ENCODE data around the gene IDH1. TPM values are rescaled to one million over a fixed set of nuclear protein-coding genes. Genes with fewer than 3 reads are reported as not detected.

The IDH1 gene
- total RNA-seq, 1 donor from 2014 or later: 149 TPM

DNA sequence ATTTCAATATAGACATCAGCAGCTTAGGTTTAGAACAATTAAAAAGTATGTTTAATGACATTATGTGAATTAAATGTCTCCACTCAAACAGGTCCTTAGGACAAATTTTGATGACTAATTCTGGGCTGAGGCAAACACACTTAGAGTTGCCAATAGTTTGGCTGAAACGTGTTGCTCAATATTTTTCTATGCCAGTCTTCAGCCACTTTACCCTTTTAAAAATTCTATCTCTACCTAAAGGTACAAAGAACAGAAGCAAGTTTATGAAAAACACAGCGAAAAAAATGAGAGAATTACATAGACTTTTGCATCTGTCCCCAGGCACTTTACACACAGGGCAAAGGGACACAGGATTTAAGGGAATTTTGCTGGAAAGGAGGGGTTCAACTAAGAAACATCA is 4.5 kb downstream of the IDH1 start:
- DNase-seq (ENCODE audit: extremely low spot score, unreplicated experiment): no peak
- Mint-ChIP-seq H3K4me3 (no peak overlapping the region), H3K9me3 (no peaks in the 10 kb centered on the region), H3K27ac (no peak overlapping the region), H3K27me3 (no peaks in the 10 kb centered on the region), H3K36me3 (peaks cover 46% of the 10 kb centered on the region), H3K4me1 (ENCODE audit: unreplicated experiment) (peaks cover 16% of the 10 kb centered on the region)
- TF ChIP-seq, protein P1, sequence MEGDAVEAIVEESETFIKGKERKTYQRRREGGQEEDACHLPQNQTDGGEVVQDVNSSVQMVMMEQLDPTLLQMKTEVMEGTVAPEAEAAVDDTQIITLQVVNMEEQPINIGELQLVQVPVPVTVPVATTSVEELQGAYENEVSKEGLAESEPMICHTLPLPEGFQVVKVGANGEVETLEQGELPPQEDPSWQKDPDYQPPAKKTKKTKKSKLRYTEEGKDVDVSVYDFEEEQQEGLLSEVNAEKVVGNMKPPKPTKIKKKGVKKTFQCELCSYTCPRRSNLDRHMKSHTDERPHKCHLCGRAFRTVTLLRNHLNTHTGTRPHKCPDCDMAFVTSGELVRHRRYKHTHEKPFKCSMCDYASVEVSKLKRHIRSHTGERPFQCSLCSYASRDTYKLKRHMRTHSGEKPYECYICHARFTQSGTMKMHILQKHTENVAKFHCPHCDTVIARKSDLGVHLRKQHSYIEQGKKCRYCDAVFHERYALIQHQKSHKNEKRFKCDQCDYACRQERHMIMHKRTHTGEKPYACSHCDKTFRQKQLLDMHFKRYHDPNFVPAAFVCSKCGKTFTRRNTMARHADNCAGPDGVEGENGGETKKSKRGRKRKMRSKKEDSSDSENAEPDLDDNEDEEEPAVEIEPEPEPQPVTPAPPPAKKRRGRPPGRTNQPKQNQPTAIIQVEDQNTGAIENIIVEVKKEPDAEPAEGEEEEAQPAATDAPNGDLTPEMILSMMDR (conservative IDR thresholded peaks at IDR 0.05): no peak

DNA sequence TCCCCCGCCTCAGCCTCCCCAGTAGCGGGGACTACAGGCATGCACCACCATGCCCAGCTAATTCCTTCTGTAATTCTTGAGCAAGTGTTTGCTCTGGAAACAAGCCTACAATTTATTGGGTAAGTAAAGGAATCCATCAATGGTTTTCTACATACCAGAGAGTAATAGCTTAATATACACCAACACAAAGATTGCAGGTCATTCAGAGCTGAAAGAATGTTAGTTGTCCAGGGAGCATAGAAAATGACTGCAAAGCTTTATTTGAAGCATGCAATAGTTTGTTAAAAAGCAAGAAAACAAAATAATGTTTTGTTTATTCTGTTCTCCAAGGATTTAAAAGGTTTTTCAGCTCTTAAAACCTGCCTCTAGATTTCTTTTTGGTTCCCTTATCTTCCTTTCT is 5.6 kb downstream of the IDH1 start:
- no peaks in the 10 kb centered on the region for H3K9me3 Mint-ChIP-seq
- H3K27ac Mint-ChIP-seq: no peak overlapping the region
- no peak for DNase-seq (ENCODE audit: extremely low spot score, unreplicated experiment)
- H3K4me1 Mint-ChIP-seq (ENCODE audit: unreplicated experiment): peaks cover 16% of the 10 kb centered on the region
- H3K4me3 Mint-ChIP-seq: no peak overlapping the region
- H3K36me3 Mint-ChIP-seq: peaks cover 49% of the 10 kb centered on the region
- TF ChIP-seq, protein P1 (conservative IDR thresholded peaks at IDR 0.05): no peak
- no peaks in the 10 kb centered on the region for H3K27me3 Mint-ChIP-seq

DNA sequence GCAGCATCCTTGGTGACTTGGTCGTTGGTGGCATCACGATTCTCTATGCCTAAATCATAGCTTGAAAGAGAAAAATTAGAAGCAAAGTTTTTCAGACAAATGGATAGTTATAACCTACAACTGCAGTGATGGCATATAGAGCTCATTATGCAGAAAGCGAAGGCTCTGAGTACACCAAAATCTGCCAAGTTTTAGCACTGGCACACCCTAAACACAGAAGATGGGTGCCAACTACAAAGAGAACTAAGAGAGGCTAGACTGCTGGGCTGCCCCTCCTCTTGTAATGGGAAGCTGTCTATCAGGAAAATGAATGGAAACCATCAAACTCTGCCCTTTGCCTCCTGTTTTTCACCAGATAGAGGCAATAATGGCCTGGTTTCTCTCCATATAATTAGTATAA is 6.3 kb downstream of the IDH1 start:
- Mint-ChIP-seq H3K36me3 (peaks cover 55% of the 10 kb centered on the region), H3K27me3 (no peaks in the 10 kb centered on the region), H3K4me3 (no peak overlapping the region), H3K27ac (no peak overlapping the region), H3K4me1 (ENCODE audit: unreplicated experiment) (peaks cover 13% of the 10 kb centered on the region), H3K9me3 (no peaks in the 10 kb centered on the region)
- DNase-seq (ENCODE audit: extremely low spot score, unreplicated experiment): no peak
- TF ChIP-seq, protein P1 (conservative IDR thresholded peaks at IDR 0.05): no peak

DNA sequence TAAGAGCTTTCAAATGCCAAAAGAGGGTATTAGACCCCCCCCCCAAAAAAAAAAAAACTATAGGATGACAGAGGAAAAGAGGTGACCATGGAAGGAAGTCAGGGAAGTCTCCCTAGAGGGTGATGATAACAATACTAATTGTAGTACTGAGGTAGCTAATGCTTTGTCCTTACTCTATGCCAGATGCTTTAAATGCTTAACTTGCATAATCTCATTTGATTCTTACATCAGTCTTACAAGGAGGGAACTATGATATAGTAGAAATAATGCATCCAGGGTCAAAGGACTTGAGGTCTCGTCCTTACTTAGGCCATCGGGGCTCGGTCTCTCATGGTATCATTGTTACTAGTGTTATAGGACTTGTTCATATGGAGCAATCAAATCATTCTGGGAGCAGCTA is 9.1 kb downstream of the IDH1 start:
- no peak overlapping the region for H3K27ac Mint-ChIP-seq
- peaks cover 47% of the 10 kb centered on the region for H3K36me3 Mint-ChIP-seq
- TF ChIP-seq, protein P1 (conservative IDR thresholded peaks at IDR 0.05): no peak
- peaks cover 4% of the 10 kb centered on the region for H3K4me1 Mint-ChIP-seq (ENCODE audit: unreplicated experiment)
- no peak for DNase-seq (ENCODE audit: extremely low spot score, unreplicated experiment)
- no peaks in the 10 kb centered on the region for H3K9me3 Mint-ChIP-seq
- no peak overlapping the region for H3K4me3 Mint-ChIP-seq
- H3K27me3 Mint-ChIP-seq: no peaks in the 10 kb centered on the region

DNA sequence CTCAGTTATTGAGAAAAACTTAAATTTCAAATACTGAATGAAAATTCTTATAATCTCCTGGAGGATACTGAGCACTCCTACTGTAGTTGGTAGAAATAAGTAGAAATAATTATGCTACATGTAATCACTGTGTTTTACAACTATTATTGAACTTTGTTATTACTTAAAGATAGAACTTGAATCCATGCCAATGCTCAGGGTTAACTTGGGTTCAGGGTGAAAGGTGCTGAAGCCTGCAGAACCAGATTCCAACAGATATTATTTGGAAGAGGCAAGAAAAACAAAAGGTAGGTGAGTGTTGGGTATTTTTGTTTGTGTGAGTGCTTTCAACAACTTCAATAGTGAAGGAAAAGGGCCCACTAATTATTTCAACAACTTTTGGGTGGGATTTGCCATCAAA is 10.4 kb downstream of the IDH1 start:
- no peaks in the 10 kb centered on the region for H3K9me3 Mint-ChIP-seq
- H3K4me1 Mint-ChIP-seq (ENCODE audit: unreplicated experiment): peaks cover 7% of the 10 kb centered on the region
- peaks cover 48% of the 10 kb centered on the region for H3K36me3 Mint-ChIP-seq
- H3K27ac Mint-ChIP-seq: no peak overlapping the region
- H3K4me3 Mint-ChIP-seq: no peak overlapping the region
- H3K27me3 Mint-ChIP-seq: no peaks in the 10 kb centered on the region
- no peak for DNase-seq (ENCODE audit: extremely low spot score, unreplicated experiment)
- TF ChIP-seq, protein P1 (conservative IDR thresholded peaks at IDR 0.05): no peak

DNA sequence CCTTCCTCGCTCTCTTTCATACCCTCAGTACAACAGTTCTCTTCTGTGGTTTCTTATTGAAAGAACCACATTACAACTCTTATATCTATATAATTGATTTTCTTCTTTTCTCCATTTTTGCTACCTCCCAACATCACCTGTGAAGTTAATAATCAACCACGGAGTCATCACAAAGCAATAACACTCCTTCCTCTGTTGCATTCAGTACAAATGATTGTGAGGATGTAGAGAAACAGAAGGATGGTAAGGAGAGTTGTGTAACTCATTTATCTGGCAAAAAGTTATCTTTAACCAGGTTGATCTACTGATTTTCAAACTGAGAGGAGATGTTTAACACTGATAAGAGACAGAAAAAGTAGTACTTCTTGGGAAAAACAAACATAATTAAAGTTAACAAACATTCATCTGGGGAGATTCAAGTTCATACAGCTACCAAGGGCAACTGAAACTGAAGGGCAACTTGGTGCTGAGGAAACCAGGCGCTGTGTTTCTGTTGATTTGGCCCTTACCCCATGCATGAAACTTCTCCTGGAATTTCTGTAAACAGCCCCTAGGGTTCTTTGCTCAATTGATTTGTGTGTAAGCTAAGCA is 14.2 kb downstream of the IDH1 start:
- no peak overlapping the region for H3K4me3 Mint-ChIP-seq
- DNase-seq (ENCODE audit: extremely low spot score, unreplicated experiment): no peak
- no peaks in the 10 kb centered on the region for H3K27me3 Mint-ChIP-seq
- no peak overlapping the region for H3K27ac Mint-ChIP-seq
- TF ChIP-seq, protein P1 (conservative IDR thresholded peaks at IDR 0.05): no peak
- H3K9me3 Mint-ChIP-seq: no peaks in the 10 kb centered on the region
- H3K36me3 Mint-ChIP-seq: peaks cover 49% of the 10 kb centered on the region
- H3K4me1 Mint-ChIP-seq (ENCODE audit: unreplicated experiment): peaks cover 4% of the 10 kb centered on the region

Measured in type B pancreatic cell (in vitro differentiated cells).